ENCODE data around the gene LRGUK.

- TF ChIP-seq CTCF (tag by site-specific recombination; IDR thresholded peaks at IDR 0.05), result no peak
- TF ChIP-seq ZNF311 (tag by site-specific recombination; IDR thresholded peaks at IDR 0.05; ENCODE audit: borderline replicate concordance), result no peak
- no peak for TF ChIP-seq YY1 (tag by site-specific recombination; IDR thresholded peaks at IDR 0.05)
- TF ChIP-seq ZNF555 (tag by site-specific recombination; conservative IDR thresholded peaks at IDR 0.05), result no peak
These were observed 85.7 kb downstream of the LRGUK start for GRCh38 chr7:134212576-134213546.

Data from HEK293 (cell line).